ENCODE measurements around the gene CRISPLD2. TPM values are rescaled to one million over a fixed set of nuclear protein-coding genes. Genes with fewer than 3 reads are reported as not detected.
A peak's percentile ranks its signal among the peaks of the same experiment; 100 is the strongest.

CRISPLD2 gene
- total and polyA plus RNA-seq, 9 of the 15 experiments (the other 6 are each of a cell fraction or from before 2014, with no cell fraction given) = 0.03 to 0.24 (median 0.04) TPM; not detected in 4

- POLR2A ChIA-PET = interaction anchor here (1.2 kb wide), 1 partner anchor 11 kb away, joined by 4 read pairs; no protein-coding TSS in a partner anchor
- H3K79me2 ChIP-seq (ENCODE audit: control insufficient read depth, insufficient read depth, low read length) = no peaks in the 10 kb centered on the region
- peak overlapping the region; percentile 57 for H2AFZ ChIP-seq (ENCODE audit: low read depth, low read length)
- CTCF ChIA-PET (ENCODE audit: low intra/inter-chr PET ratio) = no interaction called here
- intact Hi-C loops (cut with micrococcal nuclease) (loop anchor here (5.0 kb wide), 1 partner anchor 68 kb away; no protein-coding TSS in a partner anchor), in situ Hi-C loops (cut with MboI) (no loop called here)
- H3K4me2 ChIP-seq (ENCODE audit: insufficient read depth, low read length) = peak overlapping the region; percentile 38; the same call in 1 of the 2 replicates
- no peak overlapping the region for H3K27ac ChIP-seq (ENCODE audit: extremely low read depth, low read depth, low read length)
- no peaks in the 10 kb centered on the region for H4K20me1 ChIP-seq (replicated peaks; ENCODE audit: control insufficient read depth, insufficient read depth, low read length)
- no peaks in the 10 kb centered on the region for H3K9me1 ChIP-seq (ENCODE audit: control insufficient read depth, insufficient read depth, low read length)
- no TSS peak for BruUV-seq (replicated peaks)
- ATAC-seq (no peak), DNase-seq (ENCODE audit: extremely low read depth in 1 of 4, low spot score in 3 of 4) (peak; percentile 42 to 71 (median 59)), FAIRE-seq (no peak)
- peak overlapping the region in 1 of 2 experiments; percentile 72; a peak in 1 of 4 replicates for H3K9ac ChIP-seq (ENCODE audit: insufficient read depth in 1 of 2, low read depth in 2 of 2, low read length in 2 of 2)
- H3K4me3 ChIP-seq = no peak overlapping the region
- H3K36me3 ChIP-seq (ENCODE audit: control insufficient read depth, insufficient read depth, low read length) = no peaks in the 10 kb centered on the region
- H3K4me1 ChIP-seq (replicated peaks in 1 of 2; ENCODE audit: control insufficient read depth in 2 of 2, insufficient read depth in 2 of 2, low read length in 2 of 2) = peaks cover 37 to 49% of the 10 kb centered on the region in 2 experiments
- no peaks in the 10 kb centered on the region for H3K9me3 ChIP-seq (replicated peaks; ENCODE audit: control insufficient read depth, insufficient read depth, low read depth, low read length)
- H3K27me3 ChIP-seq (ENCODE audit: control insufficient read depth in 2 of 2, insufficient read depth in 2 of 2, low read length in 2 of 2) = peaks cover 2 to 5% of the 10 kb centered on the region in 2 experiments; a peak in 1 of 5 replicates
- WGBS (ENCODE audit: insufficient coverage, low coverage, missing lambda C conversion rate) = 47% methylated on average over 25 of the region's 25 CpGs
- TF ChIP-seq KLF6 (CRISPR knock-in tag; IDR thresholded peaks at IDR 0.05; ENCODE audit: borderline replicate concordance) (no peak), CHCHD3 (CRISPR knock-in tag; IDR thresholded peaks at IDR 0.05) (no peak), SMARCC2 (IDR thresholded peaks at IDR 0.05; ENCODE audit: low read depth) (no peak), ZNF354B (CRISPR knock-in tag; IDR thresholded peaks at IDR 0.05) (no peak), TCF7L2 (IDR thresholded peaks at IDR 0.05; ENCODE audit: low read depth, low read length) (no peak), GATA2 (CRISPR knock-in tag; IDR thresholded peaks at IDR 0.05) (peak; percentile 21; the same call in 1 of the 2 replicates), ZNF76 (CRISPR knock-in tag; IDR thresholded peaks at IDR 0.05; ENCODE audit: borderline replicate concordance) (no peak), ID3 (CRISPR knock-in tag; IDR thresholded peaks at IDR 0.05) (no peak), ID3 (tag; IDR thresholded peaks at IDR 0.05) (0 out of 2 replicates have a peak, but pooled peaks have one; percentile 13), GABPB2 (CRISPR knock-in tag; conservative IDR thresholded peaks at IDR 0.05) (no peak), TAL1 (IDR thresholded peaks at IDR 0.05) (0 out of 2 replicates have a peak, but pooled peaks have one; percentile 27), SMAD1 (IDR thresholded peaks at IDR 0.05; ENCODE audit: low read depth, low read length, partially characterized antibody) (no peak), CXXC5 (CRISPR knock-in tag; IDR thresholded peaks at IDR 0.05) (peak; percentile 34), BRD4 (IDR thresholded peaks at IDR 0.05) (no peak), HDAC6 (IDR thresholded peaks at IDR 0.05; ENCODE audit: low read depth, low read length) (no peak), MLLT1 (IDR thresholded peaks at IDR 0.05) (peak in 1 of 2 experiments; percentile 59; a peak in 1 of 4 replicates), ZNF184 (CRISPR knock-in tag; IDR thresholded peaks at IDR 0.05) (no peak), USF1 (CRISPR knock-in tag; IDR thresholded peaks at IDR 0.05) (no peak), SMARCE1 (IDR thresholded peaks at IDR 0.05) (0 out of 2 replicates have a peak, but pooled peaks have one; percentile 56), JUN (IDR thresholded peaks at IDR 0.05; ENCODE audit: borderline replicate concordance, low read depth, low read length) (0 out of 2 replicates have a peak, but pooled peaks have one; percentile 8), JUN (CRISPR knock-in tag; IDR thresholded peaks at IDR 0.05; ENCODE audit: borderline replicate concordance) (no peak), FUS (optimal IDR thresholded peaks at IDR 0.05; ENCODE audit: low read depth, low read length) (no peak)
These were observed 65.0 kb downstream of the CRISPLD2 start for GRCh38 chr16:84884596-84885341.
